ENCODE results near the gene NANS. TPM values are rescaled to one million over a fixed set of nuclear protein-coding genes. Genes with fewer than 3 reads are reported as not detected.
A peak's percentile ranks its signal among the peaks of the same experiment; 100 is the strongest.

NANS gene
- total and polyA plus RNA-seq, 4 donors, result 39.2 to 57.1 (median 44.0) TPM

DNA sequence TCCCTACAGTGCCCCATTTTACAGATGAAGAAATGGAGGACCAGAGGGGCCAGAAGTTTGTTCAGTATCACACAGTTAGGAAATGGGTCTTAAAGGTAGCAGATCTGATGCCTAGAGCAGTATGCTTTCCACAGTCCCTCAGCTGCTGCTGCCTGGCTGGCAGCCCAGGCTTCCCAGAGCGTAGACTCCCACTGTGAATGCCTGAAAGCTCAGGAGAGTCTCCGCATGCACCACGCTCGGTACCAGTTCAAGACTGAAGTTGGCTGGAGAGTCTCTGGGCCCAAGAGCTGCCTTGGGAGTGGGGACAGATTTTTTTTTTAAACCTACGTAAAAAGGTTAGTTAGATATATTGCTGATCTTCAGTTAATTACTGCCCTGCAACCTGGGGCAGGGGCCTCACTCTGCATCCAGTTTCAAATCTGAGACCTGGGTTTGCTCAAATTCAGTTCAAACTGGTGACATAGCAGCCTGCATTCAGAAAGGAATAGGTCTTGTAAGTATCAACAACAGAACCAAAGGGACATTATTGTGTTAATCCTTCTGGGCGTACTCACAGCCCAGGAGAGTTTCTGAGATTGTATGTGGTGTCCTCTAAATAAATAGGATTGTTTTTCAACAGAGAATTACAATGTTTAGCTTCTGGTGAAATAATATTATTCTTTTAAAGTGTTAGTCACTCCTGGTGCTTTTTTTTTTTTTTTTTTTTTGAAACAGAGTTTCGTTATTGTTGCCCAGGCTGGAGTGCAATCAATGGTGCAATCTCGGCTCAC is 8.3 kb downstream of the NANS start:
- H3K27ac ChIP-seq (ENCODE audit: low read depth in 1 of 2, low read length in 2 of 2), result no peak overlapping the region
- H3K4me1 ChIP-seq (ENCODE audit: control insufficient read depth in 1 of 2, insufficient read depth in 2 of 2, low read length in 2 of 2), result no peaks in the 10 kb centered on the region
- H3K27me3 ChIP-seq (ENCODE audit: control insufficient read depth in 1 of 2, insufficient read depth in 2 of 2, low read length in 1 of 2), result no peaks in the 10 kb centered on the region
- no peak for DNase-seq
- no peaks in the 10 kb centered on the region for H3K9me3 ChIP-seq (ENCODE audit: control insufficient read depth, low read length)
- 67 to 70% methylated on average over 8 of the region's 8 CpGs for WGBS, 2 donors
- no peak overlapping the region for H3K4me3 ChIP-seq (ENCODE audit: low read length in 2 of 2)
- no peak for ATAC-seq (ENCODE audit: low FRiP score)
- H3K36me3 ChIP-seq (ENCODE audit: control insufficient read depth in 1 of 2, insufficient read depth in 2 of 2, low read length in 1 of 2), result peaks cover 5 to 11% of the 10 kb centered on the region in 2 donors
- intact Hi-C loops (cut with DNase I), result no loop called here

DNA sequence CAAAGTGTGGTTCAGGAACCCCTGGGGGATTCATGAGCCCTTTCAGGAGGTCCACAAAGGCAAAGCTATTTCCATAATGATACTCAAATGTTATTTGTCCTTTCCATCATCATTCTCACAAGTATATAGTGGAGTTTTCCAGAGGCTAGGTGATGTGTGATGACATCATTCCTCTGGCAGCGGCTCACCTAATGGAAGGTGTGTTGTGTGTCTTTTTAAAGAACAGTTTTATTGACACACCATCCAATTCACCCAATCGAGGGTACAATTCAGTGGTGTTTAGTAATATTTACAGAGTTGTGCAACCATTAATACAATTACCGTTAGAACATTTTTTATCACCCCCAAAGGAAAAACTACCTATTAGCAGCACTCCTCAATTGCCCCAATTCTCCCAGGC is 9.7 kb downstream of the NANS start:
- no peak overlapping the region for H3K27ac ChIP-seq (ENCODE audit: low read depth in 1 of 2, low read length in 2 of 2)
- peaks cover 5 to 8% of the 10 kb centered on the region in 2 donors for H3K36me3 ChIP-seq (ENCODE audit: control insufficient read depth in 1 of 2, insufficient read depth in 2 of 2, low read length in 1 of 2)
- no peaks in the 10 kb centered on the region for H3K9me3 ChIP-seq (ENCODE audit: control insufficient read depth, low read length)
- DNase-seq, result no peak
- H3K4me3 ChIP-seq (ENCODE audit: low read length in 2 of 2), result no peak overlapping the region
- intact Hi-C loops (cut with DNase I), result no loop called here
- no peaks in the 10 kb centered on the region for H3K27me3 ChIP-seq (ENCODE audit: control insufficient read depth in 1 of 2, insufficient read depth in 2 of 2, low read length in 1 of 2)
- no peak for ATAC-seq (ENCODE audit: low FRiP score)
- WGBS, 2 donors, result 93 to 94% methylated on average over 3 of the region's 3 CpGs
- no peaks in the 10 kb centered on the region for H3K4me1 ChIP-seq (ENCODE audit: control insufficient read depth in 1 of 2, insufficient read depth in 2 of 2, low read length in 2 of 2)

DNA sequence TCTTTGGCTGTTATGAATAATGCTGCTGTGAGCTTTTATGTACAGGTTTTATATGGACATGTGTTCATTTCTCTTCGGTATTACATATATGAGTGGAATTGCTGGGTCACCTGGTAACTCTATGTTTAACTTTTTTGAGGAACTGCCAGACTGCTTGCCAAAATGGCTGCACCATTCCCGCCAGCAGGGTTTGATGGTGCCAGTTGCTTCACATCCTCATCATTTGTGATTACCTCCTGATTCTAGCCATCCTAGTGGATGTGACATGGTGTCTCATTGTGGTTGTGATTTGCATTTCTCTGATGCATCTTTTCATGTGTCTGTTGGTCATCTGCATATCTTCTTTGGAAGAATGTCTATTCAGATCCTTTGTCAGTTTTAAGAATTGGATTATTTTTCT is 10.7 kb downstream of the NANS start:
- intact Hi-C loops (cut with DNase I), result no loop called here
- Histone ChIP-seq H3K4me3 (ENCODE audit: low read length in 2 of 2) (no peak overlapping the region), H3K4me1 (ENCODE audit: control insufficient read depth in 1 of 2, insufficient read depth in 2 of 2, low read length in 2 of 2) (no peaks in the 10 kb centered on the region), H3K27me3 (ENCODE audit: control insufficient read depth in 1 of 2, insufficient read depth in 2 of 2, low read length in 1 of 2) (no peaks in the 10 kb centered on the region), H3K27ac (ENCODE audit: low read depth in 1 of 2, low read length in 2 of 2) (no peak overlapping the region), H3K9me3 (ENCODE audit: control insufficient read depth, low read length) (no peaks in the 10 kb centered on the region), H3K36me3 (ENCODE audit: control insufficient read depth in 1 of 2, insufficient read depth in 2 of 2, low read length in 1 of 2) (peaks cover 5% of the 10 kb centered on the region in 2 donors)
- ATAC-seq (ENCODE audit: low FRiP score) (no peak), DNase-seq (no peak)
- 75 to 93% methylated on average over 2 of the region's 2 CpGs for WGBS, 2 donors

DNA sequence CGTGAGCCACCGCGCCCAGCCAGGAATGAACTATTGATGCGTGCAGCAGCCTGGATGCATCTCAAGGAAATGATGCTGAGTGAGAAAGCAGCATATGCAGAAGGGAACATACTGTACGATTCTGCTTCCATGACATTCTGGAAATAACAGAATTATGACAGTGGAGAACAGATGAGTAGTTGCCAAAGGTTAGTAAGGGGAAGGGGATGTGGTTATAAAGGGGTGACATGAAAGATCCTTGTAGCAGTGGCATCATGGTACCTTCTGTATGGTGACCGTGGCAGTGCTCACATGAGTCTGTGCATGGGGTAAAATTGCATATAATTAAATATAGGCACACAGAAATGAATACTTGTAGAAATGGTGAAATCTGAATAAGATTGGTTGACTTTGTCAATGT is 13.0 kb downstream of the NANS start:
- Histone ChIP-seq H3K27ac (ENCODE audit: low read depth in 1 of 2, low read length in 2 of 2) (no peak overlapping the region), H3K36me3 (ENCODE audit: control insufficient read depth in 1 of 2, insufficient read depth in 2 of 2, low read length in 1 of 2) (peaks cover 0 to 3% of the 10 kb centered on the region in 2 donors), H3K27me3 (ENCODE audit: control insufficient read depth in 1 of 2, insufficient read depth in 2 of 2, low read length in 1 of 2) (no peaks in the 10 kb centered on the region), H3K4me3 (ENCODE audit: low read length in 2 of 2) (no peak overlapping the region), H3K9me3 (ENCODE audit: control insufficient read depth, low read length) (no peaks in the 10 kb centered on the region), H3K4me1 (ENCODE audit: control insufficient read depth in 1 of 2, insufficient read depth in 2 of 2, low read length in 2 of 2) (no peaks in the 10 kb centered on the region)
- WGBS, 2 donors, result 95 to 97% methylated on average over 6 of the region's 6 CpGs
- ATAC-seq (ENCODE audit: low FRiP score) (no peak), DNase-seq (no peak)
- intact Hi-C loops (cut with DNase I), result no loop called here

GRCh38 chr9:98070704-98071103 is 14.2 kb downstream of the NANS start:
- H3K9me3 ChIP-seq (ENCODE audit: control insufficient read depth, low read length), result no peaks in the 10 kb centered on the region
- no peak overlapping the region for H3K27ac ChIP-seq (ENCODE audit: low read depth in 1 of 2, low read length in 2 of 2)
- DNase-seq (no peak), ATAC-seq (ENCODE audit: low FRiP score) (no peak)
- 95 to 97% methylated on average over 7 of the region's 7 CpGs for WGBS, 2 donors
- no peak overlapping the region for H3K4me3 ChIP-seq (ENCODE audit: low read length in 2 of 2)
- intact Hi-C loops (cut with DNase I), result loop anchor here in 1 of 2 donors (10.0 kb wide), 1 partner anchor 184 kb away; the partner anchor contains the start of gene TBC1D2
- no peaks in the 10 kb centered on the region for H3K4me1 ChIP-seq (ENCODE audit: control insufficient read depth in 1 of 2, insufficient read depth in 2 of 2, low read length in 2 of 2)
- H3K27me3 ChIP-seq (ENCODE audit: control insufficient read depth in 1 of 2, insufficient read depth in 2 of 2, low read length in 1 of 2), result no peaks in the 10 kb centered on the region
- H3K36me3 ChIP-seq (ENCODE audit: control insufficient read depth in 1 of 2, insufficient read depth in 2 of 2, low read length in 1 of 2), result no peaks in the 10 kb centered on the region

- Histone ChIP-seq H3K9me3 (ENCODE audit: control insufficient read depth, low read length) (no peaks in the 10 kb centered on the region), H3K27me3 (ENCODE audit: control insufficient read depth in 1 of 2, insufficient read depth in 2 of 2, low read length in 1 of 2) (no peaks in the 10 kb centered on the region), H3K4me3 (ENCODE audit: low read length in 2 of 2) (no peak overlapping the region), H3K4me1 (ENCODE audit: control insufficient read depth in 1 of 2, insufficient read depth in 2 of 2, low read length in 2 of 2) (no peaks in the 10 kb centered on the region), H3K27ac (ENCODE audit: low read depth in 1 of 2, low read length in 2 of 2) (no peak overlapping the region), H3K36me3 (ENCODE audit: control insufficient read depth in 1 of 2, insufficient read depth in 2 of 2, low read length in 1 of 2) (no peaks in the 10 kb centered on the region)
- intact Hi-C loops (cut with DNase I), result loop anchor here in 1 of 2 donors (10.0 kb wide), 1 partner anchor 183 kb away; the partner anchor contains the start of gene TBC1D2
- DNase-seq (no peak), ATAC-seq (ENCODE audit: low FRiP score) (no peak)
- WGBS, 2 donors, result 91 to 92% methylated on average over 9 of the region's 9 CpGs
Observed at GRCh38 chr9:98071737-98072136, 15.2 kb downstream of the NANS start.

DNA sequence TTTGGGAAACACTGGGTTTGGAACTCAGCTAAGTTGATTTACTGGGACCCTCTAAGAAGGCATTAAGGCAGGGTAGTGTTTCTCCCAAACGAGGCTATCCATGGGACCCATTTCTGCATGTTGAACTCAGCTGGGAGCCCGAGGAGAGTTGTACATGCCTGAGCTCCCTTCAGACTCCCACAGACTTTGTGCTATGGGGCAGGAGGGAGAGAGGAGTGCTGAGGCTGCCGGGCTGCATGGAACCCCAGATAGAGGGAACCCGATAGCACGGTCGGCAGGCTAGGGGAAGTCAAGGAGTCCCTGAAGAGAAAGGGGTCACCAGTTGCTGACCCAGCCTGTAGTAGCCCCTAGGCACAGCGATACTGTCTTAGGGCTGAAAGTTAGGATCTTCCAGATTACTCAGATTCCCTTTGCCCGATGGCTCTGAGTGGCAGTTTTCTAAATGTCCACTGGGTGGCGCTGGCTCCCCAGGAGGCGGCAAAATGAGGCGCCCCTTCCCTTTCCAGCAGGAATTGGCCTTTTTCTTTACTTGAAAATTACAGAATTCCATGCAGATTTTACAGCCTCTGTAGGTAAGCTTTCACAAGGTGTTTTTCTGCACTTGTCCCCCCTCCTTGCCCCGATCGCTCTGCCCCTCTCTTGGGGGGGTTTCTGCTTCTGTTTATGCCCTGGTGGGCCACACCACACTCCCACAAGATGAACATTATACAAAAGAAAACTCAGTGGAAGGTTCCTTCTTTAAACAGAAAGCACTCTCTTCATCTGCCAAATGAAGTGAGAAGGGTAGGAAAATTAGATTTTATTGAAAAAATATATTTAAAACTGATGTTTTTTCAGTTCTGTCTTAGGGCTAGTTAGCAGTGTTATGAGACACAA is 17.8 kb downstream of the NANS start:
- Histone ChIP-seq H3K27ac (ENCODE audit: low read depth in 1 of 2, low read length in 2 of 2) (no peak overlapping the region), H3K36me3 (ENCODE audit: control insufficient read depth in 1 of 2, insufficient read depth in 2 of 2, low read length in 1 of 2) (peaks cover 0 to 2% of the 10 kb centered on the region in 2 donors), H3K4me1 (ENCODE audit: control insufficient read depth in 1 of 2, insufficient read depth in 2 of 2, low read length in 2 of 2) (no peaks in the 10 kb centered on the region), H3K9me3 (ENCODE audit: control insufficient read depth, low read length) (no peaks in the 10 kb centered on the region), H3K4me3 (ENCODE audit: low read length in 2 of 2) (no peak overlapping the region), H3K27me3 (ENCODE audit: control insufficient read depth in 1 of 2, insufficient read depth in 2 of 2, low read length in 1 of 2) (no peaks in the 10 kb centered on the region)
- peak; percentile 70 for ATAC-seq (ENCODE audit: low FRiP score)
- intact Hi-C loops (cut with DNase I), result loop anchor here in 1 of 2 donors (10.0 kb wide), 1 partner anchor 180 kb away; the partner anchor contains the start of gene TBC1D2
- WGBS, 2 donors, result 40 to 43% methylated on average over 13 of the region's 13 CpGs
- peak in 1 of 2 donors; percentile 67 for DNase-seq

GRCh38 chr9:98075332-98075805 is 18.8 kb downstream of the NANS start:
- no peak for ATAC-seq (ENCODE audit: low FRiP score)
- Histone ChIP-seq H3K4me3 (ENCODE audit: low read length in 2 of 2) (no peak overlapping the region), H3K36me3 (ENCODE audit: control insufficient read depth in 1 of 2, insufficient read depth in 2 of 2, low read length in 1 of 2) (peaks cover 0 to 6% of the 10 kb centered on the region in 2 donors), H3K27me3 (ENCODE audit: control insufficient read depth in 1 of 2, insufficient read depth in 2 of 2, low read length in 1 of 2) (no peaks in the 10 kb centered on the region), H3K4me1 (ENCODE audit: control insufficient read depth in 1 of 2, insufficient read depth in 2 of 2, low read length in 2 of 2) (no peaks in the 10 kb centered on the region), H3K27ac (ENCODE audit: low read depth in 1 of 2, low read length in 2 of 2) (no peak overlapping the region), H3K9me3 (ENCODE audit: control insufficient read depth, low read length) (no peaks in the 10 kb centered on the region)
- intact Hi-C loops (cut with DNase I), result loop anchor here (5.0 to 10.0 kb wide), 2 partner anchors 179 to 182 kb away; partner anchors contain the start of gene TBC1D2 (in 2 of the 2)
- 62 to 74% methylated on average over 6 of the region's 6 CpGs for WGBS, 2 donors
- no peak for DNase-seq

Measured in aorta (tissue), 5 donors.